Measurements from ENCODE around the gene MATCAP1. TPM values are rescaled to one million over a fixed set of nuclear protein-coding genes. Genes with fewer than 3 reads are reported as not detected.

Gene MATCAP1
- total RNA-seq, 1 experiment from 2014 or later: 40.8 TPM

DNA sequence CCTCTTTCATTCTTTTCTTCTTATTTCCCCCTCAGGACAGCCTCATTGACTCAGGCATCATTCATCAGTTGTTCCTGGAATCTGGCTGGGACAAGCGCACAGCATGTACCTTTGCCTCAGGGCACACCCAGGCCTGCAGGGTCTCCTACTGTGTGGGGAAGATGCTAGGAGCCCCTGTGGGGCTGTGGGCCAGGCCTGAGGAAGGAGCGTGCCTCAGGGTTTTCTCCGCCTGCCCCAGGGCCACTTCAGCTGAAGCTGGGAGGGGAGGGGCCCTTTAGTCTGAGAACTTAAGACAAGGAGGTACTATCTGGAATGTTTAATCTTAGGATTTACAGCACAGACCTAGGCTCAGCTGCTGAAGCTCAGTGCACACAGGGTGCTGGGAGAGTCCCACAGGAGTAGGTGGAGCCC is 23.1 kb upstream of the MATCAP1 start (continued):
- no peak for TF ChIP-seq ELF4 (CRISPR knock-in tag; IDR thresholded peaks at IDR 0.05; ENCODE audit: low read depth)
- TF ChIP-seq, protein P1, sequence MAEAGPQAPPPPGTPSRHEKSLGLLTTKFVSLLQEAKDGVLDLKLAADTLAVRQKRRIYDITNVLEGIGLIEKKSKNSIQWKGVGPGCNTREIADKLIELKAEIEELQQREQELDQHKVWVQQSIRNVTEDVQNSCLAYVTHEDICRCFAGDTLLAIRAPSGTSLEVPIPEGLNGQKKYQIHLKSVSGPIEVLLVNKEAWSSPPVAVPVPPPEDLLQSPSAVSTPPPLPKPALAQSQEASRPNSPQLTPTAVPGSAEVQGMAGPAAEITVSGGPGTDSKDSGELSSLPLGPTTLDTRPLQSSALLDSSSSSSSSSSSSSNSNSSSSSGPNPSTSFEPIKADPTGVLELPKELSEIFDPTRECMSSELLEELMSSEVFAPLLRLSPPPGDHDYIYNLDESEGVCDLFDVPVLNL (CRISPR knock-in tag; IDR thresholded peaks at IDR 0.05; ENCODE audit: borderline replicate concordance, low read depth): no peak
- TF ChIP-seq, protein P2, sequence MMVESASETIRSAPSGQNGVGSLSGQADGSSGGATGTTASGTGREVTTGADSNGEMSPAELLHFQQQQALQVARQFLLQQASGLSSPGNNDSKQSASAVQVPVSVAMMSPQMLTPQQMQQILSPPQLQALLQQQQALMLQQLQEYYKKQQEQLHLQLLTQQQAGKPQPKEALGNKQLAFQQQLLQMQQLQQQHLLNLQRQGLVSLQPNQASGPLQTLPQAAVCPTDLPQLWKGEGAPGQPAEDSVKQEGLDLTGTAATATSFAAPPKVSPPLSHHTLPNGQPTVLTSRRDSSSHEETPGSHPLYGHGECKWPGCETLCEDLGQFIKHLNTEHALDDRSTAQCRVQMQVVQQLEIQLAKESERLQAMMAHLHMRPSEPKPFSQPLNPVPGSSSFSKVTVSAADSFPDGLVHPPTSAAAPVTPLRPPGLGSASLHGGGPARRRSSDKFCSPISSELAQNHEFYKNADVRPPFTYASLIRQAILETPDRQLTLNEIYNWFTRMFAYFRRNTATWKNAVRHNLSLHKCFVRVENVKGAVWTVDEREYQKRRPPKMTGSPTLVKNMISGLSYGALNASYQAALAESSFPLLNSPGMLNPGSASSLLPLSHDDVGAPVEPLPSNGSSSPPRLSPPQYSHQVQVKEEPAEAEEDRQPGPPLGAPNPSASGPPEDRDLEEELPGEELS (CRISPR knock-in tag; IDR thresholded peaks at IDR 0.05): no peak
- TF ChIP-seq ZNF219 (CRISPR knock-in tag; IDR thresholded peaks at IDR 0.05; ENCODE audit: borderline replicate concordance): no peak

DNA sequence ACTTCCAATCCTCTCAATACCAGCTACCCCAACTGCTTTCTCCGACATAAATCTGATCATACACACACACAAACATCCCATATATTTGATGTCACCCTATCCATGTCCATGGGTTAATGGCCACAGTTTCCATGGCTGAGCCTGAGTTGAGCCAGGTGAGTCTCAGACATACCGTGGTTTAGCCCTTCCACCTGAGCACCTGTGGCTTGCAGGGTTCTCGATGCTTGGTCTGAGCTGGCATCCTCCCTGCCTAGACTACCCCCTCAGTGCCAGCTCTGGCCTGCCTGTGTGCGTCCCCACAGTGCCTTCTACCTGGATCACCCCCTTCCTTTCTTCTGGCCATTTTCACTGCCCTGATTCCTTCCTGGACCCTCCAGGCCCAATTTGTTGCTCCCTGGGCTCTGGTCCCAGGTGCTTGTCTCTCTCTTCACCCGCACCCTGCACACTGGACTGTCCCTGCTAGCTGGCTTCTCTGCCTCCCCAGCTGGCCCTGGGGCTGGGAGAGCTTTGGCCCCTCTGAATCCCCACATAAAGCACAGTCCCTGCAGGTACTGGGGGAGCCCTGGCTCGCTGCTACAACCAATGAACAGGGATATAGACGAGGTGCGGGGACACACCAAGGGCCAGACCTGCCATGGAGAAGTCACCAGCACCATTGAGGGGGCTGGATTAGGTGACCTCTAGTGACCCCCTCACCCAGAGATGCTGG is 22.5 kb upstream of the MATCAP1 start:
- DNase-seq (ENCODE audit: low spot score): no peak
- Mint-ChIP-seq H3K27ac (no peak overlapping the region), H3K4me1 (no peaks in the 10 kb centered on the region), H3K27me3 (ENCODE audit: low read depth) (no peaks in the 10 kb centered on the region), H3K4me3 (no peak overlapping the region), H3K36me3 (no peaks in the 10 kb centered on the region), H3K9me3 (no peaks in the 10 kb centered on the region)
- ATAC-seq: no peak
- POLR2A ChIA-PET: interaction anchor here (0.6 kb wide), 1 partner anchor 1925 kb away, joined by 3 read pairs; no protein-coding TSS in a partner anchor
- CTCF ChIA-PET: interaction anchor here (1.0 to 1.7 kb wide), 2 partner anchors 41 to 245 kb away, joined by 3 to 4 read pairs; partner anchors contain the start of genes CES3 and FHOD1
- TF ChIP-seq, protein P3, sequence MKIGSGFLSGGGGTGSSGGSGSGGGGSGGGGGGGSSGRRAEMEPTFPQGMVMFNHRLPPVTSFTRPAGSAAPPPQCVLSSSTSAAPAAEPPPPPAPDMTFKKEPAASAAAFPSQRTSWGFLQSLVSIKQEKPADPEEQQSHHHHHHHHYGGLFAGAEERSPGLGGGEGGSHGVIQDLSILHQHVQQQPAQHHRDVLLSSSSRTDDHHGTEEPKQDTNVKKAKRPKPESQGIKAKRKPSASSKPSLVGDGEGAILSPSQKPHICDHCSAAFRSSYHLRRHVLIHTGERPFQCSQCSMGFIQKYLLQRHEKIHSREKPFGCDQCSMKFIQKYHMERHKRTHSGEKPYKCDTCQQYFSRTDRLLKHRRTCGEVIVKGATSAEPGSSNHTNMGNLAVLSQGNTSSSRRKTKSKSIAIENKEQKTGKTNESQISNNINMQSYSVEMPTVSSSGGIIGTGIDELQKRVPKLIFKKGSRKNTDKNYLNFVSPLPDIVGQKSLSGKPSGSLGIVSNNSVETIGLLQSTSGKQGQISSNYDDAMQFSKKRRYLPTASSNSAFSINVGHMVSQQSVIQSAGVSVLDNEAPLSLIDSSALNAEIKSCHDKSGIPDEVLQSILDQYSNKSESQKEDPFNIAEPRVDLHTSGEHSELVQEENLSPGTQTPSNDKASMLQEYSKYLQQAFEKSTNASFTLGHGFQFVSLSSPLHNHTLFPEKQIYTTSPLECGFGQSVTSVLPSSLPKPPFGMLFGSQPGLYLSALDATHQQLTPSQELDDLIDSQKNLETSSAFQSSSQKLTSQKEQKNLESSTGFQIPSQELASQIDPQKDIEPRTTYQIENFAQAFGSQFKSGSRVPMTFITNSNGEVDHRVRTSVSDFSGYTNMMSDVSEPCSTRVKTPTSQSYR (CRISPR knock-in tag; IDR thresholded peaks at IDR 0.05): no peak
- TF ChIP-seq, protein P4, sequence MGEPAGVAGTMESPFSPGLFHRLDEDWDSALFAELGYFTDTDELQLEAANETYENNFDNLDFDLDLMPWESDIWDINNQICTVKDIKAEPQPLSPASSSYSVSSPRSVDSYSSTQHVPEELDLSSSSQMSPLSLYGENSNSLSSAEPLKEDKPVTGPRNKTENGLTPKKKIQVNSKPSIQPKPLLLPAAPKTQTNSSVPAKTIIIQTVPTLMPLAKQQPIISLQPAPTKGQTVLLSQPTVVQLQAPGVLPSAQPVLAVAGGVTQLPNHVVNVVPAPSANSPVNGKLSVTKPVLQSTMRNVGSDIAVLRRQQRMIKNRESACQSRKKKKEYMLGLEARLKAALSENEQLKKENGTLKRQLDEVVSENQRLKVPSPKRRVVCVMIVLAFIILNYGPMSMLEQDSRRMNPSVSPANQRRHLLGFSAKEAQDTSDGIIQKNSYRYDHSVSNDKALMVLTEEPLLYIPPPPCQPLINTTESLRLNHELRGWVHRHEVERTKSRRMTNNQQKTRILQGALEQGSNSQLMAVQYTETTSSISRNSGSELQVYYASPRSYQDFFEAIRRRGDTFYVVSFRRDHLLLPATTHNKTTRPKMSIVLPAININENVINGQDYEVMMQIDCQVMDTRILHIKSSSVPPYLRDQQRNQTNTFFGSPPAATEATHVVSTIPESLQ (CRISPR knock-in tag; IDR thresholded peaks at IDR 0.05): no peak
- TF ChIP-seq CREM (CRISPR knock-in tag; IDR thresholded peaks at IDR 0.05) (no peak), SP1 (CRISPR knock-in tag; conservative IDR thresholded peaks at IDR 0.05) (no peak)

DNA sequence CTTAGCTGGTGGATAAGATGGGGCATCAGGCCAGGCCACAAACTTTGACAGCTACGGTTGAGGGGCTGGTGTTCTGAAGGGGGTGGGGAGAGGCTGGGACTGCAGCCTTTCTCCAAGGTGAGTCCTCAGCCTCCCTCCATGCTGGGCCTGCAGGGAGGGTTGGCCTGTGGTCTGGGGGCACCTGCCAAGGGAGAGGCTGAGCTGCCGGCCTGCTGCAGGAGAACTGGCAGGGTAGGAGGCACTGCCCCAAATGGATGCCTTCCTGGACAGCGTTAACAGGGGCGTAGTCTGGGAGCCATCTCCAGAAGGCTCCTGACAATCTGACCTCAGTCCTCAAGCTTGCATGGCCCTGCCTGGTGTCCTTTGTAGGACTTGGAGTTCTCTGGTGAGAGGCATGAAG is 20.3 kb upstream of the MATCAP1 start:
- H3K36me3 Mint-ChIP-seq: peaks cover 2% of the 10 kb centered on the region; the same call in 1 of the 2 replicates
- TF ChIP-seq, protein P5, sequence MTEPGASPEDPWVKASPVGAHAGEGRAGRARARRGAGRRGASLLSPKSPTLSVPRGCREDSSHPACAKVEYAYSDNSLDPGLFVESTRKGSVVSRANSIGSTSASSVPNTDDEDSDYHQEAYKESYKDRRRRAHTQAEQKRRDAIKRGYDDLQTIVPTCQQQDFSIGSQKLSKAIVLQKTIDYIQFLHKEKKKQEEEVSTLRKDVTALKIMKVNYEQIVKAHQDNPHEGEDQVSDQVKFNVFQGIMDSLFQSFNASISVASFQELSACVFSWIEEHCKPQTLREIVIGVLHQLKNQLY (CRISPR knock-in tag; IDR thresholded peaks at IDR 0.05): no peak
- TF ChIP-seq RORB (CRISPR knock-in tag; IDR thresholded peaks at IDR 0.05) (no peak), NR2C2 (CRISPR knock-in tag; IDR thresholded peaks at IDR 0.05) (no peak), GRHL2 (CRISPR knock-in tag; IDR thresholded peaks at IDR 0.05; ENCODE audit: insufficient replicate concordance, severe bottlenecking) (no peak), TEAD4 (CRISPR knock-in tag; IDR thresholded peaks at IDR 0.05) (no peak)
- TF ChIP-seq, protein P6, sequence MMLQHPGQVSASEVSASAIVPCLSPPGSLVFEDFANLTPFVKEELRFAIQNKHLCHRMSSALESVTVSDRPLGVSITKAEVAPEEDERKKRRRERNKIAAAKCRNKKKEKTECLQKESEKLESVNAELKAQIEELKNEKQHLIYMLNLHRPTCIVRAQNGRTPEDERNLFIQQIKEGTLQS (CRISPR knock-in tag; conservative IDR thresholded peaks at IDR 0.05): no peak
- TF ChIP-seq, protein P3 (CRISPR knock-in tag; IDR thresholded peaks at IDR 0.05): no peak
- TF ChIP-seq, protein P7, sequence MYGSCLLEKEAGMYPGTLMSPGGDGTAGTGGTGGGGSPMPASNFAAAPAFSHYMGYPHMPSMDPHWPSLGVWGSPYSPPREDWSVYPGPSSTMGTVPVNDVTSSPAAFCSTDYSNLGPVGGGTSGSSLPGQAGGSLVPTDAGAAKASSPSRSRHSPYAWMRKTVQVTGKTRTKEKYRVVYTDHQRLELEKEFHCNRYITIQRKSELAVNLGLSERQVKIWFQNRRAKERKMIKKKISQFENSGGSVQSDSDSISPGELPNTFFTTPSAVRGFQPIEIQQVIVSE (CRISPR knock-in tag; IDR thresholded peaks at IDR 0.05; ENCODE audit: borderline replicate concordance): no peak
- TF ChIP-seq, protein P8, sequence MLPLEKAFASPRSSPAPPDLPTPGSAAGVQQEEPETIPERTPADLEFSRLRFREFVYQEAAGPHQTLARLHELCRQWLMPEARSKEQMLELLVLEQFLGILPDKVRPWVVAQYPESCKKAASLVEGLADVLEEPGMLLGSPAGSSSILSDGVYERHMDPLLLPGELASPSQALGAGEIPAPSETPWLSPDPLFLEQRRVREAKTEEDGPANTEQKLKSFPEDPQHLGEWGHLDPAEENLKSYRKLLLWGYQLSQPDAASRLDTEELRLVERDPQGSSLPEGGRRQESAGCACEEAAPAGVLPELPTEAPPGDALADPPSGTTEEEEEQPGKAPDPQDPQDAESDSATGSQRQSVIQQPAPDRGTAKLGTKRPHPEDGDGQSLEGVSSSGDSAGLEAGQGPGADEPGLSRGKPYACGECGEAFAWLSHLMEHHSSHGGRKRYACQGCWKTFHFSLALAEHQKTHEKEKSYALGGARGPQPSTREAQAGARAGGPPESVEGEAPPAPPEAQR (CRISPR knock-in tag; IDR thresholded peaks at IDR 0.05): no peak

More for the DNA sequence above, 20.3 kb upstream of the MATCAP1 start:
- ATAC-seq (no peak), DNase-seq (ENCODE audit: low spot score) (no peak)
- POLR2A ChIA-PET: no interaction called here
- H3K4me1 Mint-ChIP-seq: peaks cover 3% of the 10 kb centered on the region
- CTCF ChIA-PET: interaction anchor here (0.7 to 1.0 kb wide), 2 partner anchors 19 to 42 kb away, joined by 3 read pairs; no protein-coding TSS in a partner anchor
- no peak overlapping the region for H3K27ac Mint-ChIP-seq
- no peaks in the 10 kb centered on the region for H3K27me3 Mint-ChIP-seq (ENCODE audit: low read depth)
- no peaks in the 10 kb centered on the region for H3K9me3 Mint-ChIP-seq
- H3K4me3 Mint-ChIP-seq: no peak overlapping the region

All from WTC11 (cell line).